Esophagus (tissue), 2 donors: ENCODE measurements around the gene SLC22A5. TPM values are rescaled to one million over a fixed set of nuclear protein-coding genes. Genes with fewer than 3 reads are reported as not detected.

Source experiments
- H3K27ac ChIP-seq, 2 donors: one replicate each; pipeline ENCODE4 v1.5.1; 2013; ENCODE audit warnings: low read depth in 2 of 2, mild to moderate bottlenecking in 2 of 2, inconsistent platforms in 1 of 2, low read length in 1 of 2, moderate library complexity in 1 of 2
- H3K27me3 ChIP-seq, 2 donors: one replicate each; pipeline ENCODE4 v1.6.1; 2013; ENCODE audit warnings: low read length in 2 of 2, control low read depth in 1 of 2, mild to moderate bottlenecking in 1 of 2; ENCODE audit not compliant: insufficient read depth in 2 of 2, control insufficient read depth in 1 of 2
- H3K36me3 ChIP-seq, 2 donors: one replicate each; pipeline ENCODE4 v1.6.1; 2013; ENCODE audit warnings: low read length in 1 of 2; ENCODE audit not compliant: control insufficient read depth in 2 of 2, insufficient read depth in 2 of 2
- H3K4me1 ChIP-seq, 2 donors: one replicate each; pipeline ENCODE4 v1.6.1; 2013; ENCODE audit warnings: low read length in 1 of 2; ENCODE audit not compliant: control insufficient read depth in 2 of 2, insufficient read depth in 2 of 2
- H3K4me3 ChIP-seq, 2 donors: one replicate each; pipeline ENCODE4 v1.5.1; 2013; ENCODE audit warnings: low read length in 2 of 2, mild to moderate bottlenecking in 2 of 2, low read depth in 1 of 2, moderate library complexity in 1 of 2
- H3K9me3 ChIP-seq, 2 donors: one replicate each; pipeline ENCODE4 v1.6.1; 2013; ENCODE audit warnings: mild to moderate bottlenecking in 2 of 2, low read depth in 1 of 2, low read length in 1 of 2, moderate library complexity in 1 of 2; ENCODE audit not compliant: control insufficient read depth in 2 of 2, insufficient read depth in 1 of 2
- WGBS, 2 donors: extraction: QIAGEN DNeasy Blood & Tissue Kit; methylation state at CpG; one replicate each; pipeline ENCODE4 v1.1.7; 2013; 5-methylcytosine and 5-hydroxymethylcytosine counted together
- polyA plus RNA-seq, 2 donors: library from polyadenylated mRNA; stranded (reverse); fragments of 200-250 nt; gene quantifications; one replicate each; pipeline ENCODE4 v1.2.3, GENCODE V29; 2013
- donor health status: healthy with polysubstance abuse.
- donor health status: Bipolar disorder and iron deficiency.

The SLC22A5 gene
- polyA plus RNA-seq, 2 donors: 3.0 to 4.1 TPM

DNA sequence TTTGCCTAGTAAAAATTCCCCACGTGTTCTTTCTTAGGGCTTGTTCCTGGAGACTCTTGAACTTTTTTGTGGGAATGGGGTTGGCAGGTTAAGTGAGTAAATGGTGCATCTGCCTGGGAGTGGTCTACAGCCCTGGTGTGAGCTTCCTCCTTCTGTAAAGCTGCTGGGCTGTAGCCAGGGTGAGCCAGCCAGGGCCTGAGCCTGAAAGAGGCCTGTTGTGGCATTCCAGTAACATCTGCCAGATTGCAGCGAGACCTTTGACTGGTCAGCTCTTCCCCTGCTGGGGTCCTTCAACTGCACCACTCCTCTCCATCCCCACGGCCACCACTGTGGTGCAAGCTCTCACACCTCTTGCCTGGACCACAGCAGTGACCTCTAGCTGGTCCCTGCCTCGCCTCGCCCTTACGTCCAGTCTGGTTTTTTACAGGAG lies 47.5 kb downstream of the SLC22A5 start:
- H3K4me3 ChIP-seq: no peak overlapping the region
- H3K4me1 ChIP-seq: peaks cover 0 to 11% of the 10 kb centered on the region in 2 donors
- H3K9me3 ChIP-seq: no peaks in the 10 kb centered on the region
- peak overlapping the region; percentile 57 to 79 for H3K27ac ChIP-seq
- no peaks in the 10 kb centered on the region for H3K27me3 ChIP-seq
- H3K36me3 ChIP-seq: peaks cover 0 to 3% of the 10 kb centered on the region in 2 donors
- WGBS, 2 donors: 62 to 78% methylated on average over 6 of the region's 6 CpGs

DNA sequence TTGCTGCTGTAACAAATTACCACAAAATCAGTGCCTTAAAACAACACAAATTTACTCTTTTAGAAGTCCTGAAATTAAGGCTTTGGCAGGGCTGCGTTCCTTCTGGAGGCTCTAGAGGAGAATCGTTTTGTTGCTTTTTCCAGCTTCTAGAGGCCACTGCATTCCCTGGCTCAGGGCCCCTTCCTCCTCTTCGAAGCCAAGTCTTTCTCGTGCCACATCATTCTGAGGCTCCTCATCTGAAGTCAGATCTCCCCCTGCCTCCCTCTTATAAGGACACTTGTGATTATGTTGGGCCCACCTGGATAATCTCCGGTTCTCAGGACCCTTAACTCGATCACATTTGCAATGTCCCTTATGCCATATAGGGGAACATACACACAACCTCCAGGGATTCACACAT lies 48.0 kb downstream of the SLC22A5 start:
- Histone ChIP-seq H3K4me3 (no peak overlapping the region), H3K36me3 (peaks cover 0 to 3% of the 10 kb centered on the region in 2 donors), H3K27ac (peak overlapping the region in 1 of 2 donors; percentile 79), H3K4me1 (peaks cover 0 to 11% of the 10 kb centered on the region in 2 donors), H3K9me3 (no peaks in the 10 kb centered on the region), H3K27me3 (no peaks in the 10 kb centered on the region)
- WGBS, 2 donors: 62 to 63% methylated on average over 6 of the region's 6 CpGs

DNA sequence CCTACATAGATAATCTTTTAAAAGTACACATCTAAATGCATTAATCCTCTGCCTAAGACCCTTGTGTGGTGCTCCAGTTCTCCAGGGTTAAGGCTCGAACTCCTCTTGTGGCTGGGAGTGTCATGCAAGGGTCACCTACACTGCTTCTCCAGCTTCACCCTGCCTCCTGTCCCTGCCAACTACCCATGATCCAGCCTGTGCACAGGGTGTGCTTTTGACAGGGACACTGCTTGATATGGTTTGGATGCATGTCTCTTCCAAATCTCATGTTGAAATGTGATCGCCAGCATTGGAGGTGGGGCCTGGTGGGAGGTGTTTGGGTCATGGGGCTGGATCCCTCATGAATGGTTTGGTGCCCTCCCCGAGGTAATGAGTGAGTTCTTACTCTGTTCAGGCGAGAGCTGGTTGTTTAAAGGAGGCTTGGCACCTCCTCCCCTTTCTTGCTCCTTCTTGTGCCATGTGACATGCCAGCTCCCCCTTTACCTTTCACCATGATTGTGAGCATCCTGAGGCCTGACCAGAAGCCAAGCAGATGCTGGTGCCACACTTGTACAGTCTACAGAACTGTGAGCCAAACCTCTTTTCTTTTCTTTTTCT lies 48.5 kb downstream of the SLC22A5 start:
- Histone ChIP-seq H3K27ac (peak overlapping the region in 1 of 2 donors; percentile 34), H3K9me3 (no peaks in the 10 kb centered on the region), H3K4me1 (peaks cover 0 to 15% of the 10 kb centered on the region in 2 donors), H3K4me3 (no peak overlapping the region), H3K36me3 (peaks cover 0 to 3% of the 10 kb centered on the region in 2 donors), H3K27me3 (no peaks in the 10 kb centered on the region)
- 63 to 72% methylated on average over 4 of the region's 4 CpGs for WGBS, 2 donors

DNA sequence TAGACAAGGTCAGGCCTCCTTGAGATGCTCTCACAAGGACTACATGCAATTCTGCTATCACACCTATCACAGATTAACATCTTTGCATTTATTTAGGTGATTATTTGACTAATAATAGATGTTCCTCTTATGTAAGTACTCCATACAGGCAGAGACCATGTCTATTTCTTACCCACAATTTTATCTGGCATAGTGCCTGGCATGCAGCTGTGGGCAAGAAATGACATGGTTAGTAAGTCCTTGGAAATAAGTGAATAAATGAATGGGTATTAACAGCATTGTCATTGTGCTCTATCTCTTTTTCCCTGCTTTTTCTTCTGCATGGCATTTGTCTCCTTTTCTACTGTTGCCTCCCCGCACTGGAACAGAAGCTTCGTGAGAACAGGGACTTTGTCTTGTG lies 49.4 kb downstream of the SLC22A5 start:
- WGBS, 2 donors: 38 to 61% methylated on average over 2 of the region's 2 CpGs

DNA sequence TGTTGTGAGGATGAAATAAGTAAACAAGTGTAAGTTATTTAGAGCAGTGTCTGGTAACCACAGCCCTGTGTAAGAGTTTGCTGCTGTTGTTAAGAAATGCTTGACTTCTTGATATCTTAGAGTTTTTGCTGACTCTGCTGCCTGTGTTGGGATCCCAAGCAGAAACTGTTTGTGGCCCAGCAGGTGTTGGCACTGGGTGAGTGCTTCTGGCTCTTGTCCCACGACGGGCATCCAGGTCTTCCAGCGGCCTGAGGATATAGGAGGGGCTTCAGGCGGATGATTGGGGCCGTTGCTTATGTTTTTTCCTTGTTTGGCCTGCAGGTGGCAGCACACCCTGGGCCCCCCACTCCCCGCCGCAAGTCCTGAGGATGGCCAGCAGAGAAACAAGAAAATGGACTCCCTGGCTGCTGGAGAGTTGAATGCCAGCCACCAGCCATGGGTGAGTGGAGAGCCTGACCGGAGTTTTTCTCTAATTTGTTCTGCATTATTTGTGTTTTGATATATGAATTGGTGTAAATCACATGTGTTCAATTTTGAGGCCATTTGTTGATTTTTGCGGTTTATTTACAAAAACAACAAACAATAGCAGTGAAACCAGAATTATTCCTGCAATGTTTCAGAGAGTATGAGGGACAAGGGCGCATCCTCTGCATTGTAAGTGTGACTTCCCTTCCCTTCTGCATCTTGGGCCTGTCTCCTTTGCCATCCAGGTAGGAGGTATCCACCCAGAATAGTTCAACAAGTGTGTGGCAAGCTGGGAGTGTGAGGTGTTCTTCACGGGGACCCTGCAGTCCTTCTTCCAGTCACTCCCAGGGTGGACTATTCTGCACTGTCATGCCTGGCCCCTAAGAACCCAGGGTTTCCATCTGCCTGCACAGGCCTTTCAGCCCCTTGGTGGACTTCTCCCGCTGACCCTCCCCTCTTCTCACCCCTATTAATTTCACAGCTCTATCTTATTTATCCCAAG lies 50.3 kb downstream of the SLC22A5 start:
- no peak overlapping the region for H3K4me3 ChIP-seq
- H3K9me3 ChIP-seq: no peaks in the 10 kb centered on the region
- peak overlapping the region; percentile 72 to 84 for H3K27ac ChIP-seq
- H3K27me3 ChIP-seq: no peaks in the 10 kb centered on the region
- H3K36me3 ChIP-seq: peaks cover 0 to 3% of the 10 kb centered on the region in 2 donors
- H3K4me1 ChIP-seq: peaks cover 6 to 23% of the 10 kb centered on the region in 2 donors
- 21 to 24% methylated on average over 12 of the region's 12 CpGs for WGBS, 2 donors

More for the DNA sequence above, 49.4 kb downstream of the SLC22A5 start:
- H3K4me3 ChIP-seq: no peak overlapping the region
- peak overlapping the region; percentile 59 to 72 for H3K27ac ChIP-seq
- H3K4me1 ChIP-seq: peaks cover 6 to 22% of the 10 kb centered on the region in 2 donors
- no peaks in the 10 kb centered on the region for H3K9me3 ChIP-seq
- H3K27me3 ChIP-seq: no peaks in the 10 kb centered on the region
- H3K36me3 ChIP-seq: peaks cover 0 to 3% of the 10 kb centered on the region in 2 donors

DNA sequence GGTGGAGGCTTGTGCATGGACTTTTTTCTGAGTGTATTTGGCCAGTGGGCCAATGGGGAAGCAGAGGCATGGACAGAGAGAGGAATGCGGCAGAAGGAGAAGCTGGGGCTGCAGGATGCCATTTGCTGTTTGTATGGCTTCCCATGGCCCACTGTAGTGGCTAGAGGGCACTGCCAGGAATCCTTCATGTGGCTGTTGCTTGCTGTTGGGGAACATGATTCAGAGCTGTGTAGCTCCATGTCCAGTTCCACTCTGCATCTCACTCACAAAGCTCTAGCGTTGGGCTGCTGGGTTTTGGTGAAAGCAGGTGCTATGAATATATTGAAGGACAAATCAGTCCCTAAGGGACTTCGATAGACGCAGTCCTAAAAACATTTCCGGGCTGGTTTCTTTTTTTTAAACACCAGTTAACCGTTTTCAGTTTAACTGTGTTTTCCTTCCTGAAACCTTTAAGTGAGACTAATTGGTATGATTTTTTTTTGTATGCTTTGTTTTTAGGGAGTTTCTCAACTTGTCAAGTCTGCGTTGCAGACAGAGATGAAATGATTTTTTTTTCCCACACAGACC lies 51.3 kb downstream of the SLC22A5 start:
- peaks cover 0 to 3% of the 10 kb centered on the region in 2 donors for H3K36me3 ChIP-seq
- H3K27me3 ChIP-seq: no peaks in the 10 kb centered on the region
- H3K27ac ChIP-seq: peak overlapping the region; percentile 43 to 72
- peaks cover 6 to 29% of the 10 kb centered on the region in 2 donors for H3K4me1 ChIP-seq
- no peaks in the 10 kb centered on the region for H3K9me3 ChIP-seq
- H3K4me3 ChIP-seq: no peak overlapping the region
- 29 to 40% methylated on average over 7 of the region's 7 CpGs for WGBS, 2 donors

DNA sequence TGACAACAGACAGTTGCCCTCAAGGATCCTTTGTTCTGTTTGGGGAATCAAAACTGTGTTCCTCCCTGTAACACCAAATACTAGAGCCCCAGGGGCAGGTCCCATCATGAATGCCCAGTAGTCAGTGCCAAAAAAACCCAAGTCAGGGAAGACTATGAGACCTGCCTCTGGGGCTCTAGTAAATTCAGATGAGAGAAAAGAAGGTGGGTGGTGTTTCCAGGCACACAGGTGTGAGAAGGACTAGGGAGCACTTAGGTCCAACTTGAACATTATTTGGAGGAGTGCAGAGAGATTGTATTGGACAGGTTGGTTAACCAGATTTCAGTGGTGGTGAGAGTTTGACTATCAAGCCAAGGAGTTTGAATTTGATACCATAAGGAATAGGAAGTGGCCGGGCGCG lies 52.0 kb downstream of the SLC22A5 start:
- Histone ChIP-seq H3K9me3 (no peaks in the 10 kb centered on the region), H3K4me1 (peaks cover 9 to 34% of the 10 kb centered on the region in 2 donors), H3K36me3 (peaks cover 0 to 3% of the 10 kb centered on the region in 2 donors), H3K27me3 (no peaks in the 10 kb centered on the region), H3K27ac (peak overlapping the region in 1 of 2 donors; percentile 60), H3K4me3 (no peak overlapping the region)
- WGBS, 2 donors: 84% methylated on average over 3 of the region's 3 CpGs

DNA sequence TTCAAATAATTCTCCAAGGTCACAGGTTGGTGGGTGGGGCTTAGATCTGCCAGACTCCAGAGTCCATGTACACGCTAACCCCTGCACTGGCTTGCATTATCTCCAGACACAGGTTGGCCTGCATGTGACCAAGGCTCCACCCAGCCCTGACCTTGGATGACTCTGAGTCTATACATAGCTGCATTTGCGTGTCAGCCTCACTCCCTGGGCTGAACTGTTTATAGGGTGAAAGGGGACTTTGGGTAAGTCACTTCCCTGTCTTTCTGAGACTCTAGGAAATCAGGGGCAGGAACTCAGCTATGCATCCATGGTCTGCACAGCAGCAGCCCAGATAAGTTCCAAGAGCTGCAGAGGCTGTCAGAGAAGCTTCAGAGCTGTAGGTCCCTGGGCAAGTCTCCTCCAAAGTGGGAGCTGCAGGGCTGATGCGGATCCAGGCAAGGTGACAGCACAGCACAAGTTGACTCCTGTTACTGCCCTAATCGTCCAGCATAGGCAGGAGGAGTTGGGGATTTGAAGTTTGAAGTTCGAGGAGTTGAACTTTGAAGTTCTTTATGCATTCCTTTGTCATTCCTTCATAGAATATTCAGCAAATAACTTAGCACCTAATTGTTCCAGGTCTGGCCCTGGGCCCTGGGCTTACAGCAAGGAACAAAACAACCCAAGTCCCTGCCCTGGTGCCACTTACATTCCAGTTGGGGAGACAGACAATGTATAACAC lies 53.4 kb downstream of the SLC22A5 start:
- no peak overlapping the region for H3K4me3 ChIP-seq
- H3K27ac ChIP-seq: peak overlapping the region; percentile 54 to 78
- peaks cover 0 to 3% of the 10 kb centered on the region in 2 donors for H3K36me3 ChIP-seq
- no peaks in the 10 kb centered on the region for H3K9me3 ChIP-seq
- peaks cover 16 to 38% of the 10 kb centered on the region in 2 donors for H3K4me1 ChIP-seq
- H3K27me3 ChIP-seq: no peaks in the 10 kb centered on the region
- 28 to 29% methylated on average over 5 of the region's 5 CpGs for WGBS, 2 donors

DNA sequence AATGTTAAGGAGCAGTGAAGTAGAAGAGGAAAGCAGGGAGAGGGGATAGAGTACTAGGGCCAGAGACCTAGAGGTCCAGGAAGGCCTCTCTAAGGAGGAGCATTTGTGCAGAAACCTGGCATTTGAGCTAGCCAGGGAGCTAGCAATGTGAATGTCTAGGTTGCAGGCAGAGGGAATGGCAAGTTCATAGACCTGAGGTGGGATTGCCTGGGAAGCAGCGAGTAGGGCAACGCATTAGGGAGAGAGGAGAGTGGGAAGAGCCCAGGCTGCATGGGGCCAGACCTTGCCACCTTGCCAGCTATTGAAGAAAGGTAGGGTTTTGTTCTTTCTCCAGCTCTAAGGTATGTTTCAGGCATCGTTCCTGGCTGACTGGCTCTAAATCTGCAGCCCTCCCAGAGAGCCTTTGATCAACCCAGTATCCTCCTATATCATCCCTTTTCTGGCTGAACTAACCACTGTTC lies 54.0 kb downstream of the SLC22A5 start:
- Histone ChIP-seq H3K4me1 (peaks cover 18 to 39% of the 10 kb centered on the region in 2 donors), H3K4me3 (no peak overlapping the region), H3K27me3 (no peaks in the 10 kb centered on the region), H3K36me3 (peaks cover 0 to 3% of the 10 kb centered on the region in 2 donors), H3K9me3 (no peaks in the 10 kb centered on the region), H3K27ac (peak overlapping the region; percentile 54 to 78)
- WGBS, 2 donors: 63 to 67% methylated on average over 3 of the region's 3 CpGs
